ENCODE results near the gene MAP3K7.

MAP3K7 gene

DNA sequence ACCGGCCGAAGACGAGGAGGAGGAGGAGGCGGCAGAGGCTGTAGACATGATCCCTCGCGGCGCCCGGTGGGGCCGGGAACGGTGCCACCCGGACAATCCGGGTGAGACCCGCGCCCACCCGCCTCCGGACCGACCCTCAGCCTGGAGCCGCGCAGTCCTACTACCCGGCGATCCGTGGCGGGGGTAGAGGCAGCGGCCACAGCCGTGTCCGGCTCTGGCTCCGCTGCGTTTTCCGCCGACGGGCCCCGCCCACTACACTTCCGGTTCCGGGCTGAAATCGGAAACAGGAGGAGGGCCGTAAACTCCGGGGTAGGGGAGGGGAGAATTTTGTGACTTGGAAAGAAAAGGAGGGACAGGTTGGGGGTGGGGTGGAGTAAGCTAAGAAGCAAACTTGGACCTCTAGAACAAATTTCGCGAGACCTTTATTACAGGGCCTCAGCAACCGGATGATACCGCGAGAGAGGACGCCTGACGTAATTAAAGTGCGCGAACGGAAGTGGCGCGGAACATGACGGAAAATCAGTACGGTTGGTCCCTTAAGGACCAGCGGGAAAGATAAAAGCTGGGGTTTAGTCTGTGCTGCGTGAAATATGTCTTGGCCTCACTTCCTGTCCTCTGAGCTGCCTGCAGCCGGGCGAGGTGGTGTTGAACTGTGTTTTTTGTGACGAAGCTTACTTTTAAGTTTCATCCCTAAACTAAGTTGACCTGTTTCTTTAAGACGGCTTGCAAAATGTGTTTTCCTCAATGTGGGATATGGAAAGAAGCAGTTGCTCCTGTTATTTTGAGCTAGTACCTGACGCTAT, at the start of gene MAP3K7:
TSS of gene MAP3K7 (minus strand) at position 237 of the 803 bp plus-strand sequence. CDS start at position 48, 189 bp downstream.
- H3K27ac Mint-ChIP-seq, result peak within 1 kb of the TSS; percentile 100
- ATAC-seq (ENCODE audit: low read depth) (peak; percentile 85), DNase-seq (ENCODE audit: low spot score in 2 of 2) (peak; percentile 89 to 97)
- H3K36me3 Mint-ChIP-seq, result no peaks in the 10 kb centered on the region
- no peaks in the 10 kb centered on the region for H3K9me3 Mint-ChIP-seq
- H3K27me3 Mint-ChIP-seq, result peaks cover 5% of the 10 kb centered on the region
- peaks cover 21% of the 10 kb centered on the region for H3K4me1 Mint-ChIP-seq
- H3K4me3 Mint-ChIP-seq, result peak within 1 kb of the TSS; percentile 95

DNA sequence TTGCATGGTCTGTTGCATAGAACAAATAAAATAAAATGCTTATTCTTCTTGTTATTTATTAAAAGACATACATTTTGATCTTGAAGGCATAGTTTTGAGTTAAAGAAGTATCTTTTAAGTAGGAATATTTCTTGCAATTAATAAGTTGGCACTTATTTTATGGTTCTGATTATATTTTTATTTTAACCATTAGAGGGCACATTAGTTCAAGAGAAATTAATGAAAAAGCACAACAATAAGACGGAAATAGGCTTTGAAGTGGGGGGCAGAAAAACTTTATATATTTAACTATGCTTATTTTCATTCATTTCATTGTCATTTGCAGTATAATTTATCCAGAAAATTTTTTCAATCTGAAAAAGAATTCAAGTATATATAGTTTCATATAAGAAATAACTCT, 44.2 kb upstream of the MAP3K7 start:
- no peak overlapping the region for H3K27ac Mint-ChIP-seq
- peaks cover 2% of the 10 kb centered on the region for H3K27me3 Mint-ChIP-seq
- peaks cover 3% of the 10 kb centered on the region for H3K36me3 Mint-ChIP-seq
- H3K9me3 Mint-ChIP-seq, result peaks cover 4% of the 10 kb centered on the region
- no peaks in the 10 kb centered on the region for H3K4me1 Mint-ChIP-seq
- DNase-seq (ENCODE audit: low spot score in 2 of 2) (no peak), ATAC-seq (ENCODE audit: low read depth) (no peak)
- H3K4me3 Mint-ChIP-seq, result no peak overlapping the region

DNA sequence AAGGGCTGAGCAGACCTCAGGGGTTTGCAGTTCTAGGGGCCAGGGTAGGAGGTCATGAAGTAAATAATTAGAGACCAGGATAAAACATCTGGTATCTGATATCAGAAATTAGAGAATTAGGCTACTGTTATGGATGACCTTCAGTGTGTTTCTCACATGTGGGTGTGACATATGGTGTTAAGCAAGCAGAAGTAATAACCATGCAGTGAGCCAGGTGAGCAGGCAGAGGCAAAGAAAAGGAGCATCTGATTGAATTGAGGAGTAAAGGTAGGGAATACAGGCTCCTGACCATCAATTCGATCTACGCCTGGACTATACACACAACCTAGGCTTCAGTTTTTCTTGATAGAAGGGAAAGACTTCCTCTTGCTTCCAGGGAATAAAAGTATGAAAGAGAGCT, 34.7 kb upstream of the MAP3K7 start:
- H3K36me3 Mint-ChIP-seq, result peaks cover 2% of the 10 kb centered on the region
- DNase-seq (ENCODE audit: low spot score in 2 of 2), result no peak
- H3K4me1 Mint-ChIP-seq, result no peaks in the 10 kb centered on the region
- no peak overlapping the region for H3K4me3 Mint-ChIP-seq
- H3K9me3 Mint-ChIP-seq, result peaks cover 3% of the 10 kb centered on the region
- ATAC-seq (ENCODE audit: low read depth), result no peak
- peaks cover 16% of the 10 kb centered on the region for H3K27me3 Mint-ChIP-seq
- H3K27ac Mint-ChIP-seq, result no peak overlapping the region

DNA sequence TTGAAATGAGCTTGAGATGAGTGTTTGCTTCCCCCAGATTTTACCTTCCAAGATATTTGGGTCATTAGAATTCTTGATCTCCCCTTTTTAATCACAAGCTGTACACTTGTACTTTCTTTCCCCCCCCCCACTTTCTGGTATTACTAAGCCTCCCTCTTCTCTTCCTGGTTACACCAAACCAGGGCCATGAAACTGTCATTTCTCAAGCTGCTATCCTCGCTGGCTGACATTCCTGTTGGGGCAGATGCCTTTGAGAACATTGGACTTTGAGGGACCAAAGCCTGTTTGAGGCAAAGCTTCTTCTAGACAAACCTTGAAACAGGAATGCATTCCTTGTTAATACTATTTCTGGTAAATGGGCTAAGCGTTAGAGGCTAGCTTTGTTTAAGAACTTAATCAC, 32.3 kb upstream of the MAP3K7 start:
- H3K9me3 Mint-ChIP-seq, result peaks cover under 1% of the 10 kb centered on the region
- H3K27ac Mint-ChIP-seq, result no peak overlapping the region
- H3K4me1 Mint-ChIP-seq, result no peaks in the 10 kb centered on the region
- peaks cover under 1% of the 10 kb centered on the region for H3K36me3 Mint-ChIP-seq
- DNase-seq (ENCODE audit: low spot score in 2 of 2) (no peak), ATAC-seq (ENCODE audit: low read depth) (no peak)
- H3K27me3 Mint-ChIP-seq, result peaks cover 18% of the 10 kb centered on the region
- no peak overlapping the region for H3K4me3 Mint-ChIP-seq

DNA sequence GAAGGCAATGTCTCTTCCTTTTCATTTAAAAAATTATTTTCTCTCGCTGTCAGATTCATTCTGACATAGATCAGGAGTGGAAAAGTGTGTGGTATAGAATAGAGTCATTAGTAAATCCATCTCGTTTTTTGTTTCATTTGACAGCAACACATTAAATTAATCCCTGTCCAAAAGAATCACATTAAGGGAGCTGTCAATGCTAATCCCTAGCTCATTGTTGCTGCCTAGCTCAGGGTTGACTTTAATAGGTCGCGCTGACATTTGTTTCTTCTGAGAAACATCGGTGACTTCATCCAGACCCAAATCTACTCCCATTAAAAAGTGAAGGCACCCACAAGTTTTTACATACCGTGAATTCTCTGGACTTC, 25.4 kb upstream of the MAP3K7 start:
- H3K27me3 Mint-ChIP-seq, result peaks cover 16% of the 10 kb centered on the region
- H3K36me3 Mint-ChIP-seq, result no peaks in the 10 kb centered on the region
- ATAC-seq (ENCODE audit: low read depth) (no peak), DNase-seq (ENCODE audit: low spot score in 2 of 2) (no peak)
- peak overlapping the region; percentile 27 for H3K4me3 Mint-ChIP-seq
- no peak overlapping the region for H3K27ac Mint-ChIP-seq
- H3K4me1 Mint-ChIP-seq, result peaks cover 9% of the 10 kb centered on the region
- H3K9me3 Mint-ChIP-seq, result no peaks in the 10 kb centered on the region

DNA sequence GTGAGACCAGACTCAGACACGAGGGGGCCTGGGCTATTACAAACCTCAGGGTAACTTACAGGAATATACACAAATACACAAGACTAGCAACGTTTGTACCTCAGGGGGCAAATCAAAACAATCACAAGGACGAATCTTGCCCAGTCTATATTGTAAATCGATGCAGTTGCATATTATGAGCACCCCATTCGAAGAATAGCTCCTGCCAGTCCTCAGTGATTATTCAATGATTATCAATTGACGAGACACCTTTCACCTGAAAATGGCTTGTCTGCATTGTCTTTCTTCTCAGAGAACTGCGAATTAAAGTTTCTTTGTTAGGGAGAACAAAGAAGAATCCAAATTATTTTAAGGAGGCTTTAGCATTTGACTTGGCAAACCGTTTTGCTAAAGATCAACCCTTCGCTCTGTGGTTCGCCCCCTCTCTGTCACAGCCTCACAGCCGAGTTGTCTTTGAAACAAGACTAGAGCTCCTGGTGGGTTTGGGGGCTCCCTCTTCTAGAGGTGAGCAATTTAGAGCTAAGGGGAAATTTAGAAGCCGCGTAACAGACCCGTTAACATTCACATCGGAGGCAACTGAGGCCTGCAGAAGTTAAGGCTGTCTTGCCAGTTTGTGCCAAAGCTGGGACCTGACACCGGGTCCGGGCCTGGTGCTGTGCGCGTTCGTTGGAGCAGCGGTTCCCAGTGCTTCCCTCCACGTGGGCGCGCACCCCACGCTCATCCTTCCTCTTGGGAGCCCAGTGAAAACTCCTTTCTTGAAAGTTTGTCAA, 24.9 kb upstream of the MAP3K7 start:
- no peaks in the 10 kb centered on the region for H3K9me3 Mint-ChIP-seq
- H3K36me3 Mint-ChIP-seq, result no peaks in the 10 kb centered on the region
- H3K27me3 Mint-ChIP-seq, result peaks cover 17% of the 10 kb centered on the region
- no peak for ATAC-seq (ENCODE audit: low read depth)
- peak overlapping the region; percentile 91 for H3K4me3 Mint-ChIP-seq
- H3K4me1 Mint-ChIP-seq, result peaks cover 9% of the 10 kb centered on the region
- H3K27ac Mint-ChIP-seq, result no peak overlapping the region
- no peak for DNase-seq (ENCODE audit: low spot score in 2 of 2)

DNA sequence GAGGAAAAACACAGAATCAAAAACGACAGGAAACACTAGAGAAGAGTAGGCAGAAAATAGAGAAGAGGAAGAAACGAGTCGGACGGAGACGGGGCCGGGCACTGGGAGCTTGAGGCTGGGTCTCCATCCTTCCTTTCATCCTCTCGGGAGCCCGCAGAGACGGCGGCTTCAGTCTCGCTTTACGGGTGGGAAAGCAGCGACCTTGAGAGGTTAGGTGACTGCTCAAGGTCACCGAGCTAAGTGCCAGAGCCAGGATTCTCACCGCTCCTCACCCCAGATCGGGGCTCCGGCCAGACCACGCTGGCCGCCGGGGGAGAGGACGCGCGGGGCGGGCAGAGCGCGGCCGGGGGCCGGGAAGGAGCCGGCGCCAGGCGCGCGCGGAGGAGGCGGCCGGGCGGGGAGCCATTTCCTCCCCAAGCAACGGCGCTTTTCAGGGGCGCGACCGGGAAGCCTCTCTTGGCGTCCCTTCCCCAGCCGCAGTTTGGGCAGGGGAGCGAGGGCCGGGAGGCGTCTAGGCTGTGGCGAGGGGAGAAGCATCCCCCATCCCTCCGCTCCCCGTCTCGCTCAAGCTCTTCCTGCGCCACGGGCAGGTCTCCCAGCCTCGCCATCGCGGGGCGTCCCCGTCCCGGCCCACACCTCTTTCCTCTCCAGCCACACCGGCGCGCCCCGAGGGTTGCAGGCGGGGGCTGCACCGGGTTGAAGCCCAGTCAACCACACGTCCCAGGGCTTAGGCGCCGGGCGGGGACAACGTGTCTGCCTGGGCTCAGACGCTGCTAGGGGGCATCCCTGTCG, 24.1 kb upstream of the MAP3K7 start:
- peak overlapping the region; percentile 10 for H3K27ac Mint-ChIP-seq
- DNase-seq (ENCODE audit: low spot score in 2 of 2) (peak in 1 of 2 donors; percentile 22), ATAC-seq (ENCODE audit: low read depth) (peak; percentile 72)
- H3K9me3 Mint-ChIP-seq, result no peaks in the 10 kb centered on the region
- peaks cover 18% of the 10 kb centered on the region for H3K27me3 Mint-ChIP-seq
- H3K36me3 Mint-ChIP-seq, result no peaks in the 10 kb centered on the region
- peaks cover 9% of the 10 kb centered on the region for H3K4me1 Mint-ChIP-seq
- H3K4me3 Mint-ChIP-seq, result peak overlapping the region; percentile 91

DNA sequence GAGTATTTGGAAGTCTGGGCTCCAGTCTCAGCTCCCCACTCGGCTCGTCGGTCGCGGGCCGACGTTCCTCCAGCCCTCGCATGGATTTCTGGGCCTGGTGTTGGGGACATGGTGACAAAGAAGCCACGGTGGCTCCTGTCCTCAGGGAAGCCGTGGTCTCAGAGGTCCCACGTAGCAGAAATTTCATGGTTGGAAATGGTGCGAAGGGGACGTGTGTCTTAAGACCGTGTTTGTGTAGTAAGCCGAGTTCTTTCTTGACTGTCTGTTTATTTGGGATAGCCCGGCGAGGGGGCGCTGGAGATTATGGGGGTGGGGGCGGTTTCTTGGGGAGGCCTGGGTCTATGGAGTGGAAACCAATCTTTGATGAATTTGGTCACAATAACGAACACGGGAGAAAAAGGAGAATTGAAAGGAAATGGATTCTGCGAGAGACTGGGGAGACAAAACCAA, 23.5 kb upstream of the MAP3K7 start:
- peaks cover 16% of the 10 kb centered on the region for H3K27me3 Mint-ChIP-seq
- peak overlapping the region; percentile 91 for H3K4me3 Mint-ChIP-seq
- H3K9me3 Mint-ChIP-seq, result no peaks in the 10 kb centered on the region
- DNase-seq (ENCODE audit: low spot score in 2 of 2), result no peak
- peaks cover 9% of the 10 kb centered on the region for H3K4me1 Mint-ChIP-seq
- H3K36me3 Mint-ChIP-seq, result no peaks in the 10 kb centered on the region
- peak; percentile 9 for ATAC-seq (ENCODE audit: low read depth)
- H3K27ac Mint-ChIP-seq, result peak overlapping the region; percentile 10

DNA sequence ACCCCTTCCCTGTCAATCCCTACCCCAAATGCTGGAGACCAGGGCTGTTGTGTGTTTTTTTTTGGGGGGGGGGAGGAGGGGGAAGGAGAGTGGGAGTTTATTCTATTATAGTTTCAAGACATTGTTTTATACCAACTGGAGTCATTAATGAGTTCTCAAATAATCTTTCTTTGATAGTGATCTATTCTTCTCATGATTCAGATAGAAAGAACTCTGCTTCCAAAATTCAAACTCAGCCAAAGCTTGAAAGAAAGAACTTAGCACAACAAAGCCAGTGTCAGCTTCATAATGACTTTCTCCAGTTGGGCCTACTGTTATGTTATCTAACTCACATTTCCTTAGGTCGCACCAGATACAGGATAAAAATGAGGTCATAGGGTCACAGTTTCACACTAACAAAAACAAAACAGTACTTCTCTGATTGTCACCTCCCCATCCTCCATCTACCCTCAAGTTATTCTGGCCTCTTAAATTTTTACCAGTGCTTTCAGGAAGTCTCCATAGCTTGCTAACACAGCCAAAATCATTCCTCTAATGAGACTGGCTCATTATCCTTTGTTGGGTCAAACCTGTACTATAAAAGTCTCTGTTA, 19.0 kb upstream of the MAP3K7 start:
- H3K27ac Mint-ChIP-seq, result no peak overlapping the region
- H3K36me3 Mint-ChIP-seq, result no peaks in the 10 kb centered on the region
- H3K4me3 Mint-ChIP-seq, result no peak overlapping the region
- H3K9me3 Mint-ChIP-seq, result no peaks in the 10 kb centered on the region
- H3K4me1 Mint-ChIP-seq, result peaks cover 5% of the 10 kb centered on the region
- H3K27me3 Mint-ChIP-seq, result peaks cover 13% of the 10 kb centered on the region
- DNase-seq (ENCODE audit: low spot score in 2 of 2) (no peak), ATAC-seq (ENCODE audit: low read depth) (no peak)

DNA sequence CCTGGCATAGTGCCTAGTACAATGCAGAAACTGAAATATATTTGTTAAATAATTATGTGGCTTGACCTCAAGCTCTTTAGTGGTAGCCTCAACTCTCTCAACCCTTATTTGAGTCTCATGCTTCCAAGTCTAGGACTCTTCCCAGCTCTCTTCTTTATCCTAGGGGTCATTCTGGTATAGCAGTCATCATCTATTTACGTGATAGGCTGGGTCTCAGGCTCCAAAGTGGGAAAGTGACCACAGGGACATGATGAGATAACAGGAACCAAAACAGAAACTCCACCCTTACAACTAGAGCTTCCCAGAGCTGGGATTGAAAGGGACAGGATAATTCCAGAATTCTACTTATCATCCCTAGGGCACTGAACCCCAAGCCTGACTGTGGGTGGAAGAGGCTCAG, 17.7 kb upstream of the MAP3K7 start:
- DNase-seq (ENCODE audit: low spot score in 2 of 2), result no peak
- Mint-ChIP-seq H3K36me3 (no peaks in the 10 kb centered on the region), H3K27ac (no peak overlapping the region), H3K4me1 (no peaks in the 10 kb centered on the region), H3K4me3 (no peak overlapping the region), H3K9me3 (no peaks in the 10 kb centered on the region), H3K27me3 (peaks cover 9% of the 10 kb centered on the region)
- no peak for ATAC-seq (ENCODE audit: low read depth)

DNA sequence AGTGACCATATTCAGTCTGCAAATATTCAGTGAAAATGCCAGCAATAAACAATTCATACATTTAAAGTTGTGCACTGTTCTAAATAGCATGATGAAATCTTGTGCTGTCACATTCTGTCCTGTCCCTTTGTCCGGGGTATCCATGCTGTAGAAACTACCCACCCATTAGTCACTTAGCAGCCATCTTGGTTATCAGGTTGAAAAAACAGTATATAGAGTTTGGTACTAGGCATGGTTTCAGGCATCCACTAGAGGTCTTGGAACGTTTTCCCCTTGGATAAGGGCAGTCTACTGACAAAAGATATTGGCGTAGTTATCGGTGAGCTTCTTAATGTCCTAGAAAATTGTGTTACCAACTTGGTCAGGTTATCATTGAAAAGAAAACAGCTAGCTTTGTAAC, 12.3 kb upstream of the MAP3K7 start:
- DNase-seq (ENCODE audit: low spot score in 2 of 2) (no peak), ATAC-seq (ENCODE audit: low read depth) (no peak)
- H3K4me3 Mint-ChIP-seq, result no peak overlapping the region
- no peaks in the 10 kb centered on the region for H3K36me3 Mint-ChIP-seq
- no peaks in the 10 kb centered on the region for H3K4me1 Mint-ChIP-seq
- no peak overlapping the region for H3K27ac Mint-ChIP-seq
- H3K27me3 Mint-ChIP-seq, result peaks cover 13% of the 10 kb centered on the region
- H3K9me3 Mint-ChIP-seq, result no peaks in the 10 kb centered on the region

DNA sequence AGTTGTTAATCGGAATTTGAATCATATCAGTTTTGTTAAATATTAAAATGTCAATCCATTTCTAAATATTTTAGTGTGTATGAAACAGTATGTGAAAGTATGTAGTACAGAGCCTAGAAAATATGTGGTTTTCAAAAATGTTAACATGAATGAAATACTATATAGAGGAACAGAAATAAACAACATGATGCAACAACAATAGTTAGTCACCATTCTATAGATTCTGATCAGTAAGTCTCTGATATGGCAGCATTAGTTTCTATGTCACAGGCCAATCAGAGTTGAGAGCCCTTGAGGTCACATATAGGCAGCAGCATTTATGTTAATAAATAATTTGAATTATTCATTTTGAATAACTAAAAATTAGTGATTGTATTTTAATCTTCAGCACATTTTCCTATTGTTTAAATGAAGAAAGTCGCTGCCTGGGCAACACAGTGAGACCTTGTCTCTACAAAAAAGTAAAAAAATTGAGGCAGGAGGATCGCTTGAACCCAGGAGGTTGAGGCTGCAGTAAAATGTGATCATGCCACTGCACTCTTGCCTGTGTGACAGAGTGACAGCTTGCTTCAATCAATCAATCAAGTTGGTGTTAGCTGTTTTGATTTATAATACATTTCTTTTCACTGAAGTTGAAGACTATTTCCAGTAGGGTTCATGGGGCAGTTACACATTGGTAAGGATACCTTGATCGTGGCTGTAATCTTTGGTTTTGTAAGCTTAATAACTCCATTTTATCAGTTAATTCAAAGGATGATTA, 11.5 kb upstream of the MAP3K7 start:
- DNase-seq (ENCODE audit: low spot score in 2 of 2) (no peak), ATAC-seq (ENCODE audit: low read depth) (no peak)
- Mint-ChIP-seq H3K27ac (no peak overlapping the region), H3K4me1 (no peaks in the 10 kb centered on the region), H3K9me3 (no peaks in the 10 kb centered on the region), H3K4me3 (no peak overlapping the region), H3K36me3 (no peaks in the 10 kb centered on the region), H3K27me3 (peaks cover 15% of the 10 kb centered on the region)

DNA sequence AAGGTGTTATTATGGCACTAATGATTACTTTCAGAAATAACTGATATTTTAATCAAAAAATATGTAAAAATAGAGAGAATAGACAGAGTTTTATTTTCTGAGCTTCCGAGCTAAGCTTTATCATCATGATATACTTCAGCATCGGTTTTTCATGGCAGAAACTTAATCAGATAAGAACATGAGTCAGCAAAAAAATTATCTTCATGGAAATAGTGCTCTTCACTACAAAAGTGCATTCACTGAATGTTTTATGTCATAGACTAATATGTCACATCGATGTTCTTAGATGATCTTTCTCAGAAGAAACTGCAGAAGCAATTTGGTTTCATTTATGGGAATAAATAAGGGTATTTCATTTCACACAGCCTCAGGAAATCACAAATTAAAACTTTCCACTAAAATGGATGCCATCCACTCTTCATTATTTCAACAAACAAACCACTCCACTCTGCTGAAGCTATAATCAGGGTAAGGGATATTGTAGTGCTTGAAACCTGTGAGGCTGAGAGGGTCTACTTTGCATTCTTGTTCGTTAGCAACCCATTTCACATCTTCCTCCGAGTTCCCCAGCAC, 10.2 kb upstream of the MAP3K7 start:
- ATAC-seq (ENCODE audit: low read depth) (no peak), DNase-seq (ENCODE audit: low spot score in 2 of 2) (no peak)
- Mint-ChIP-seq H3K9me3 (no peaks in the 10 kb centered on the region), H3K36me3 (no peaks in the 10 kb centered on the region), H3K27ac (no peak overlapping the region), H3K4me1 (no peaks in the 10 kb centered on the region), H3K27me3 (peaks cover 15% of the 10 kb centered on the region), H3K4me3 (no peak overlapping the region)
